Activated T-cell treated with anti-CD3 and anti-CD28 coated beads for 4 hours (primary cell): ENCODE data around the gene PDE12.

ENCODE experiments used
- DNase-seq: peaks from one replicate; pipeline ENCODE4 v3.0.0-alpha.2; 2020

The PDE12 gene, protein sequence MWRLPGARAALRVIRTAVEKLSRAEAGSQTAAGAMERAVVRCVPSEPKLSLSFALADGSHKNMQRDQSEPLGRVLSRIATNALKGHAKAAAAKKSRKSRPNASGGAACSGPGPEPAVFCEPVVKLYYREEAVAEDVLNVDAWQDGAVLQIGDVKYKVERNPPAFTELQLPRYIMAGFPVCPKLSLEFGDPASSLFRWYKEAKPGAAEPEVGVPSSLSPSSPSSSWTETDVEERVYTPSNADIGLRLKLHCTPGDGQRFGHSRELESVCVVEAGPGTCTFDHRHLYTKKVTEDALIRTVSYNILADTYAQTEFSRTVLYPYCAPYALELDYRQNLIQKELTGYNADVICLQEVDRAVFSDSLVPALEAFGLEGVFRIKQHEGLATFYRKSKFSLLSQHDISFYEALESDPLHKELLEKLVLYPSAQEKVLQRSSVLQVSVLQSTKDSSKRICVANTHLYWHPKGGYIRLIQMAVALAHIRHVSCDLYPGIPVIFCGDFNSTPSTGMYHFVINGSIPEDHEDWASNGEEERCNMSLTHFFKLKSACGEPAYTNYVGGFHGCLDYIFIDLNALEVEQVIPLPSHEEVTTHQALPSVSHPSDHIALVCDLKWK

DNA sequence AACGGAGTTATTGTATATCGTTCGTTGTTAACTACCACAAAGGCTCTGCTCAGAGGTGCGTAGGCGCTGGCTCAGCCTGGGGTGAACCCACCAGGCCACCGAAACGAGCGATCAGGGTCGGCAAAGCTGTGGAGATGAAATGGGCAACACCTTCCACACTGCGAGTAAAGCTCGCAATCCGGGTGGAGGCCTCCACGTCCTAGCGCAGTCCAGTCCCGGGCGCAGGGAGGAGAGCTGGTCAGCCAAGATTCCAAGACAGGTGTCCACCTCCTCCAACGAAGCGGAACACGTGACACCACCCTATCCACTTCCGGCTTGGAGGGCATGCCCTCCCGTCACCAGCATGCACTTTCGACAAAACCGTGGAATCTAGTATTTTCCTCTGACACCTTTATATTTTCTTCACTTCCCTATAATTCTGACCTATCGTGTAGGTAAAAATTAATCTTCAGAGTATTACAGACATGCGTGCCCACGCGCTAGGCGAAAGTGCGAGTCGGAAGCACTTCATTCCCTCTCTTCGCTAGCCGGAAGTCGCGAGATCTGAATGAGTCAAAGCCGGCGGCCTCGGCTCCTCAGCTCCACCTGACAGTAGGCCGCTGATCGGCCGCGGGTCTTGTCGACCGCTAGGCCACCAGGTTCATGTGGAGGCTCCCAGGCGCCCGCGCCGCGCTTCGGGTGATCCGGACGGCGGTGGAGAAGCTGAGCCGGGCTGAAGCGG lies at the start of gene PDE12:
TSS of gene PDE12 (plus strand) at position 537 of the 721 bp plus-strand sequence. CDS start at position 643, 106 bp downstream.
- peak; percentile 72 for DNase-seq

DNA sequence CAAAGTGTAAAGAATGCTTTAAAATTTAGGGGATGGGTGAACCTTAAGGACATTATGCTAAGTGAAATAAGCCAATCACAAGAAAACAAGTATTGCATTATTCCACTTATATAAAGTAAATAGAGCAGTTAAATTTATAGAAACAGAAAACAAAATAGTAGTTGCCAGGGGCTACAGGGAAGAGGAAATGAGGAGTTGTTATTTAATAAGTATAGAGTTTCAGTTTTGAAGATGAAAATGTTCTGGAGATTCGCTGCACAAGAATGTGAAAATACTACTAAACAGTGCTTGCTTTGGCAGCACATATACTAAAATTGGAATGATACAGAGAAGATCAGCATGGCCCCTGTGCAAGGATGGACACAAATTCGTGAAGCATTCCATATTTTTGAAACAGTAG lies 43.9 kb upstream of the PDE12 start:
- no peak for DNase-seq

DNA sequence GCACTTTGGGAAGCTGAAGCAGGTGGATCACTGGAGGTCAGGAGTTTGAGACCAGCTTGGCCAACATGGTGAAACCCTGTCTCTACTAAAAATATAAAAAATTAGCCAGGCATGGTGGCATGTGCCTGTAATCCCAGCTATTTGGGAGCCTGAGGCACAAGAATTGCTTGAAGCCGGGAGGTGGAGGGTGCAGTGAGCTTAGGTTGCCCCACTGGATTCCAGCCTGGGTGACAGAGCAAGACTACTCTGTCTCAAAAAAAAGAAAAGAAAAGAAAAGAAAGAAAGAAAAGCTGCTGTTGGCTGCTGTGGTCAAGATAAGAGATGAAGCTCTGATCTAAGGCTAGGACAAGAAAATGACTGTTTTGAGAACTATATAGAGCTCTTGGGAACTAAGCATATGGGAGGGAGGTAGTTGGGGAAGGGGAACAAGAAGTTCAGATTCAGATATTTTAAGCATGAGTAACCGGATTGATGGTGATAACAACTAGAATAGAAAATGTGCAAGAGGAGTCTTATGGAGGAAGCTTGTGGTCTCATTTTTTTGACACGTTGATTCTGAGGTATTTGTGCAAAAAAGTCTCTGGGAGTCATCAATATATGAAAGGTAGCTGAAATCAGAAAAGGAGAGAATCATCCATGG lies 37.7 kb upstream of the PDE12 start:
- DNase-seq: no peak

DNA sequence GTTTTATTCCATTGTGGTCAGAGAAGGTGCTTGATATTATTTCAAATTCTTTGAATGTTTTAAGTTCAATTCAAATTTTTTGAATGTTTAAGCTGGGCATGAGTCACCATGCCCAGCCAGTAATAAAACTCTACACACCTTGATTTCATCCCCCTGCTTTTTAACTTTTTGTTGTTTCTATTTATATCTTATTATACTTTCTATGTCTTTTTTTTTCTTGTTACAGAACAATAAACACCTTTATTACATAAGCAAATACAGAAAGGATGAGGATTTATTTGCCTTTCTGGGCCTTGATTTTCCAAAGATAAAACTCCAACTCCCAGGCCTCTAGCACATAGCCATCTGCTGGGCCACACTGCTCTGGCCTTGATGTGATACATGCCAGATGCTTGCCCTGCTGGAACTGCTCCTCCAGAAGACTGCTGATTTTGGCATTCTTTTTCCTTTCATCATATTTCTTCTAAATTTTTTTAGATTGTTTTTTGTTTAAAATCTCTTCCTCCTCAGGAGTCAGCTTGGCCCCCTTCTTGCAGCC lies 25.9 kb upstream of the PDE12 start:
- DNase-seq: no peak

DNA sequence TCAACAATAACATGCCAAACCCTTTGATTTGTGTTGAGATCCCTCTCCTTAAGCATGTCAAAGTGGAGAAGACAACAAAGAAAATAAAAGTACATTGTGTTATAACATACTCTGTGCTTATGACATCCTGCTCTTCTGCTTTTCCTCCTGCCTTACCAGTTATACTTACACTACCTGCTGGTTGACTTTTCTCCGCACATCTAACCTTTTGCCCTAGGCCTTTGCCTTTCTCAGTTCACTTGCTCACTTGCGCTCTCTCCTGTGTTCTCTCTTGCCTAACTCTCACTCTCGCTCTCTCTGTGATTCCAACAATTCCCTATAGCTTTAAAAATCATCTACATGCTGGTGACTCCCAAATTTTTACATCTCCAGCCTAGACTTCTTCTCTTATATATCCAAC lies 17.6 kb upstream of the PDE12 start:
- DNase-seq: no peak

DNA sequence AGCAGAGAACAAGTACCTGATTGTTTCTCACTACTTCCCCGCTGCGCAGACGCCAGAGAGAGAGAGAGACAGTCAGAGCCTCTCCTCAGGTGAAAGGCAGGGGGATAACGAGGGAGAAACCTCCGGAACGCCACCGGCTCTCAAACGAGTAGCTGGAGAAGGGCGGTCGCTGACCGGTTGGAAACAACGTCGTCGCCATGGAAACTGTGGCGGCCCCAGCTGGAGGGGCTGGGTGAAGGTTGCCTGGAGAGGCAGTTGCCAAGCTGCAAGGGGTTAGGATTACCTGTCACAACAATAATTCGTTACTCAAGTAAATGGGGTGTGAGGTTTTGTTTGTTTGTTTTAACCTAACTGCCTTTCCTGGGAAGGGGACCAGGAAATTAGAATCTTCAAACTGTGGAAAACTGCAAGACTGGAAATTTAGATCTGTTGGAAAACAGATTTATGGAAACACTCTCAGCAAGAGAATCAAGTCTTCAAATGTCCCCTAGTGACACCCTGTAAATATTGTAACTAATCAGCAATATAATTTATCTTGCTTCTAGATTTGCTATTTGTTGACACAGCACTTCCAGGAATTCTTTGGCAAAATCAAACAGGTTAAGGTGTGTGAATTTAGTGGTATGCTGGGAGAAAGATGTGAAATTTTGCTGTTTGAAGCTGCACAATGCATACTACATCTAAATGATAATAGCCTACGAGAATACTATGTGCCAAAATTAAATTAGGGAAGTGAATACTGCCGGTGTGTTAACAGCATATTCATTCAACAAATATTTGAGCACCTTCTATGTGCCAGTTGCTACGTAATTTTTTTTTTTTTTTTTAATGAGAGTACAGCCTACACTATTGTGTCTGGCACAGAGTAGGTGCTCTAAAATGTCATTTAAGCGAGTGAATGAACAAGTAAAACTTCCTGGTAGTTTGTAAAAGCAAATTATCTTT lies 11.6 kb upstream of the PDE12 start, which contains the start of gene DNAH12:
TSS of gene DNAH12 (minus strand) at position 164 of the 945 bp plus-strand sequence. CDS start 1,474 bp downstream, outside the sequence.
- no peak for DNase-seq

DNA sequence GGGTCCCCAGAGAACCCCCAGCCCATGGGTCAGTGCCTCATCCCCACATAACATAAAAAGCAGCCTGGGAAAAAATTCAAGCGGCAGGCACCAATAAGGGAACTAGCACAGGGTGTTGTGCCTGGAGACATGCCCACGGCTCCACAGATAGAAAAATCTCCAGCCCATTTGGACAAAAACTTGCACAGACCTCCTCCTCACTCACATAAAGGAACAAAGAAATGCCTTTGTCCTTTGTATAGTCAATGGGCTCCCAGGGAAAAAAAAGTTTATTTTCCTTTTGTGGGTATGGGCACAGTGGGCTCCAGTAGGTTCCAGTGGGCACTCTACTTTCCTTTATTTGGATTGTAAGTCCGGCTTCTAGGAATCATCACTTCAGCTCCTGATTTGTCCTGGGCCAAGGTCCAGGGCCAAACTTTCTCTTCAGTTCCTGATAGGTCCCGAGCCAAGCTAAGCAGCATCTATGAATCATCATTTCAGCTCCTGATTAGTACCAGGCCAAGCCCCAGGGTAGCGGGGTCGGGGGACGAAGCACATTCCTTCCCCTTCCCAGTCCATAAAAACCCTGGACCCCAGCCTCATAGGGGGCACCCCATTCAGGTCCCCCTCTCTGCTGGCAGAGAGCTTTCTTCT lies 10.3 kb upstream of the PDE12 start:
- no peak for DNase-seq

DNA sequence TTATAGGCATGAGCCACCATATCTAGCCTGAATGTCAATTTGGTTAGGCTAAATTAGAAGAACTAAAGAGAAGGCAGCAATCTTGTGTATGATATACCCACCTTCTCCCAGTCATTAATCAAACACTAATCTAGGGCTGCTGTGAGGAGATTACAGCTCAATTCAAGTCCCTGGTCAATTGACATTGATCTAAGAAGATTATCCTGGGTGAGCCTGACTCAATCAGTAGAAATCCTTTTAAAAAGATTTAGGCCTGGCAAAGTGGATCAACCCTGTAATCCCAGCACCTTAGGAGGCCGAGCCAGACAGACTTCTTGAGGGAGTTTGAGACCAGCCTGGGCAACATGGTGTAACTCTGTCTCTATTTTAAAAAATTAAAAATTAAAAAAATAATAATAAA lies 9.5 kb upstream of the PDE12 start:
- no peak for DNase-seq

DNA sequence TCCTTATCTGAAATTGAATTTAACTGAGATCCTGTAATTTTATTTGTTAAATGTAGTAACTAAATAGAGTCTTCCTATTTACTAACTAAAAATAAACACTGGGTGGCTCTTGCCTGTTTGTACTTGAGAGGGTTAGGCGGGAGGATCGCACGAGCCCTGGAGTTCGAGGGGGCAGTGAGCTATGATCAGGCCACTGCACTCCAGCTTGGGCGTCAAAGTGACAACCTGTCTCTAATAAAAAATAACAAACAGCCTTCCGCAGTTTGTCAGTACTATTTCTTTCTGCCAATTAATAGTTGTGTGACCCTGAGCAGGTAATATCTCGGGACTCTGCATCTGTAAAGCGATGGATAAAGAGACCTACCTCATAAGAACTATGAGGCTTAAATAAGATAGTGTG lies 768 bp upstream of the PDE12 start:
- no peak for DNase-seq

DNA sequence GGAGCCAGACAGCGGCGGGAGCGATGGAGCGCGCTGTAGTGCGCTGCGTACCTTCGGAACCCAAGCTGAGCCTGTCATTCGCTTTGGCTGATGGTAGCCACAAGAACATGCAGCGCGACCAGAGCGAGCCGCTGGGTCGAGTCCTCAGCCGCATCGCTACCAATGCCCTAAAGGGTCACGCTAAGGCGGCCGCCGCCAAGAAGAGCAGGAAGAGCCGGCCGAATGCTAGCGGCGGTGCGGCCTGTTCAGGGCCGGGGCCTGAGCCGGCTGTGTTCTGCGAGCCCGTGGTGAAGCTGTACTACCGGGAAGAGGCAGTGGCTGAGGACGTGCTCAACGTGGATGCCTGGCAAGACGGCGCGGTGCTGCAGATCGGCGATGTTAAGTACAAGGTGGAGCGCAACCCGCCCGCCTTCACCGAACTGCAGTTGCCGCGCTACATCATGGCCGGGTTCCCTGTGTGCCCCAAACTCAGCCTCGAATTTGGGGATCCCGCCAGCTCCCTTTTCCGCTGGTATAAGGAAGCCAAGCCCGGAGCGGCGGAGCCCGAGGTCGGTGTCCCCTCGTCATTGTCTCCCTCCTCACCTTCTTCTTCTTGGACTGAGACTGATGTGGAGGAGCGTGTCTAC lies 498 bp downstream of the PDE12 start:
- peak; percentile 12 for DNase-seq

DNA sequence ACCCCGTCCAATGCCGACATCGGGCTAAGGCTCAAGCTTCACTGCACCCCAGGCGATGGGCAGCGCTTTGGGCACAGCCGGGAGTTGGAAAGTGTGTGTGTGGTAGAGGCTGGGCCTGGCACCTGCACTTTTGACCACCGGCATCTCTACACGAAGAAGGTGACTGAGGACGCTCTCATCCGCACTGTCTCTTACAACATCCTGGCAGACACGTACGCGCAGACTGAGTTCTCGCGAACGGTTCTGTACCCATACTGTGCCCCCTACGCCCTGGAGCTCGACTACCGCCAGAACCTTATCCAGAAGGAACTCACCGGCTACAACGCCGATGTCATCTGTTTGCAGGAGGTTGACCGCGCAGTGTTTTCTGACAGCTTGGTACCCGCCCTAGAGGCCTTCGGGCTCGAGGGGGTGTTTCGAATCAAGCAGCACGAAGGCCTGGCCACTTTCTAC lies 1.0 kb downstream of the PDE12 start:
- peak; percentile 10 for DNase-seq

DNA sequence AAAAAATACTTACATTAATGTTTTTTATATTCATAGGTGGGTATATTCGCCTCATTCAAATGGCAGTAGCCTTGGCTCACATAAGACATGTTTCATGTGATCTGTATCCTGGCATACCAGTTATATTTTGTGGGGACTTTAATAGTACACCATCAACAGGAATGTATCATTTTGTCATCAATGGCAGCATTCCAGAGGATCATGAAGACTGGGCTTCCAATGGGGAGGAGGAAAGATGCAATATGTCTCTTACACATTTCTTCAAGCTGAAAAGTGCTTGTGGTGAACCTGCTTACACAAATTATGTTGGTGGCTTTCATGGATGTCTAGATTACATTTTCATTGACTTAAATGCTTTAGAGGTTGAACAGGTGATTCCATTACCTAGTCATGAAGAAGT lies 3.5 kb downstream of the PDE12 start:
- DNase-seq: no peak

DNA sequence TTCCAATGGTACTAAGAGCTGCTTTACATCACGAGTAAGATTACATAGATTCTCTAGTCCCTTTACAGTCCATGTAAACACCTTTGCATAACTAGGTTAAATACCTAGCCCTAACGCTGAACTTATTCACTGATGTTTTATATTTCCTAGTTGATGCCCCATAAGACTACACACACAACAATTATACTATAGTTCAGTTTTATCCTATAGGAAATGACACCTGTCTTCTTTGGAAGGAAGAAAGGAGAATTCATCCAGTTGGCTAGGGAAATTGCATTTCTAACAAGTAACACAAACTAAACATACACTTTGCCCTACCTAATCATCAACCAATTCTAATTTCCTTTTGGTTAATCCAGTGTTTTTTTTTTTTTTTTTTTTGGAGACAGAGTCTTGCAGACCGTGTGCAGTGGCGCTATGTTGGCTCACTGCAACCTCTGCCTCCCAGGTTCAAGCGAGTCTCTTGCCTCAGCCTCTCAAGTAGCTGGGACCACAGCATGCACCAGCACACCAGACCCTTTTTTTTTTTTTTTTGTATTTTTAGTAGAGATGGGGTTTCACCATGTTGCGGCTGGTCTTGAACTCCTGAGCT lies 13.9 kb downstream of the PDE12 start:
- no peak for DNase-seq

DNA sequence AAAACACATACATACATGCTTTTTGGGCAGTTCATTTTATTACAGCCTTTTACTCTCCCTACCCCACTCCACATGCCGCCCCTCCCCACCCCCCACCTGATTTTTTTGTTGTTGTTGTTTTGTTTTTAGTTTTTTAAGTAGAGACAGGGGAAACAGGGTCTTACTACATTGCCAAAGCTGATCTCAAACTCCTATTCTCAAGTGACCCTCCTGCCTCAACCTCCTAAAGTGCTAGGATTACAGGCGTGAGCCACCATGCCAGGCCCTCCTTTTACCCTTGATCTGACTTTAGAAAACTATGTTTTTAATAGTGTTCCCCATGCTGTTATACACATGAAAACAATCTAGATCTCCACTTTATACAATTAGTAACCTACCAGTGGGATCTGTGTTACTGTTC lies 14.8 kb downstream of the PDE12 start:
- no peak for DNase-seq

DNA sequence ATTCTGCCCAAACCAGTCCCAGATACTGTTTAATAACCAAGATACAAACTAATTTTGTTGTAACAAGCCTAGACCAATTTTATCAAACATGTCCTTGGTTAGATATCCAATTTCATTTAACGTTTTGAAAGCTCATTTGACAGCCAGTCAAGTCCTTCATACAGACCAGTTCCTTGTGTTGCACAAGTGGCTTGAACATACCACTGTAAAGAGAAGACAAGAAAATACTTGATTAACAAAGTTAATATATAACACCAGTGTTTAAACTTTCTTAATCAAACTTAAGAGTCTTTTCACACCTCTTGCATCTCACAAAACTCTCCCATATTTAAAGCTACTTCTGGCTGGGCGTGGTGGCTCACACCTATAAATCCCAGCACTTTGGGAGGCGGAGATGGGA lies 16.0 kb downstream of the PDE12 start:
- no peak for DNase-seq

DNA sequence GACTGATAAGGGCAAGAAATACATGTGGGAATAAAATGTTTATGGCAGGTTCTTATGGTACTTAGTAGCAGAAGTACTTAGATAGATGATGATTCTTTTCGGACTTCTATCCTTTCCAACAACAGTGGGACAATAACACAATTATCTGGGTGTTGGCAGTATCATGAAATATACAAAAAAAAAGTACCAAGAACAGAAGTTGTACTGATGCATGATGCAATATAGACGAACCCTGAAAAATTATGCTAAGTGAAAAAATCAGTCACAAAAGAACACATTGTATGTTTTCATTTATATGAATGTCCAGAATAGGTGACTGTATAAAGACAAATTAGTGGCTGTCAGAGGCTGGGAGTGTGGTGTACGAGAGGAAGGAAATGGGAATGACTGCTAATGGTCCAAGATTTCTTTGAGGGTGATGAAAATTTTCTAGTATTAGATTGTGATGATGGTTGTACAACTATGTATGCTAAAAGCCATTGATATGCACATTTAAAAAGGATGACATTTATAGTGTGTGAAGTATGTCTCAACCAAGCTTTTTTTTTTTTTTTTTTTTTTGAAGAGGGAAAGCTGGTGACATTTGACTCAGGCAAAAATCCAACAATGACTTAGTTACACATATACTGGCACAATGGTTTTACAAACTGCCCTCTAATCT lies 20.0 kb downstream of the PDE12 start:
- DNase-seq: no peak

DNA sequence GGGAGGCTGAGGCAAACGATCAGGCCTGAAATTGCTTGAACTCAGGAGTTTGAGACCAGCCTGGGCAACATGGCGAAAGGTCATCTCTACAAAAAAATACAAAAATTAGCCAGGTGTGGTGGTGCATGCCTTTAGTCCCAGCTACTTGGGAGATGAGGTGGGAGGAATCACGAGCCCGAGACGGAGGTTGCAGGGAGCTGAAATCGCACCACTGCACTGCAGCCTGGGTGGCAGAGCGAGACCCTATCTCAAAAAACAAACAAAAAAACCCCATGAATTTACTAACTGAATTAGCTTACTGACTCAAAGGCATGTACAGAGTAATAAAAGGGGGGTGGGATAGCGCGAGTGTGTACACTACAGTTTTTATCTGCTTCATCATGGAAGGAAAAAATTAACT lies 21.7 kb downstream of the PDE12 start:
- DNase-seq: no peak

DNA sequence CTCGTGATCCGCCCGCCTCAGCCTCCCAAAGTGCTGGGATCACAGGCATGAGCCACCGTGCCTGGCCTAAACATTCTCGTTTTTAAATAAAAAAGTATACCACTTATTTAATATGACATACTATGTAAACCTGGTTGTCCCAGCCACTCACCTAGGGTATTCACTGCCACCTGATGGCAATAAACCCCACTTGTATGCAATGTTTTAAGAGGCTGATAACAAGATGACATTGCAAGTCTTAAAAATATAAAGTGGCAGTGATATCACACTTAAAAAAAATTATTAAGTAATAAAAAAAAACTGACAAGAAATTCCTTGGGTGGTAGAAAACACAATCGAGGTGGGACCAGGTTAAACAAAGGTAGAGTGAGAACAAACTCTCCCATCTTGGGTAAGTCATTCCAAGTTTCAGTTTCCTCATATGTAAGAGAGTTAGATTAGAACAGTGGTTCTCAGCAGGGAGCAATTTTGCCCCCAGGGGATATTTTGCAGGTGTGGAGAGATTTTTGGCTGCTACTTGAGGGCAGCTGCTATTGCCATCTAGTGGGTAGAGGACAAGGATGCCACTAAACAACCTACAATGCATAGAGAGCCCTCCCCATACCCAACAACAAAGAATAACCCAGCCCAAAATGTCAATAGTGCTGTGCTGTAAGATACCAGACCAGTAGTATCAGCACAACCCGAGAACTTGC lies 26.5 kb downstream of the PDE12 start:
- no peak for DNase-seq

DNA sequence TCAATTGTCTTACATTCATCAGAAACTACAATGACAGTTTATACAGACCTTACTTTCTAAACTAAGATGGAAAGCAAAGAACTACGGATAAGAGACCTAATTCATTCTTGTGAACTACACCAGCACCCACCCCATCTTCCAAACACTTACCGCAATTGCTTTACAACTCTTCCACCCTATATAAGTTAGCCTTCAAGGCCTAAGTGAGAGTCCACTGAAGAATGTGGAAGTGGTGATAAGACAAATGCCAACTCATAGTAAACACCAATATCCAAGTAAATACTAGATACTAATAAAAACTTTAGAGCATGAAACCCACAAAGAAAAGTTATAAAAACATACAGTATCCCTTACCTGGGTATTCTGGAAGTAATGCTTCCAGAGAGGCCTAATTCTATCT lies 27.5 kb downstream of the PDE12 start:
- no peak for DNase-seq
